Measurements from ENCODE around the gene FGF10. TPM values are rescaled to one million over a fixed set of nuclear protein-coding genes. Genes with fewer than 3 reads are reported as not detected.

Gene FGF10
- total RNA-seq, 1 experiment from 2014 or later = not detected

DNA sequence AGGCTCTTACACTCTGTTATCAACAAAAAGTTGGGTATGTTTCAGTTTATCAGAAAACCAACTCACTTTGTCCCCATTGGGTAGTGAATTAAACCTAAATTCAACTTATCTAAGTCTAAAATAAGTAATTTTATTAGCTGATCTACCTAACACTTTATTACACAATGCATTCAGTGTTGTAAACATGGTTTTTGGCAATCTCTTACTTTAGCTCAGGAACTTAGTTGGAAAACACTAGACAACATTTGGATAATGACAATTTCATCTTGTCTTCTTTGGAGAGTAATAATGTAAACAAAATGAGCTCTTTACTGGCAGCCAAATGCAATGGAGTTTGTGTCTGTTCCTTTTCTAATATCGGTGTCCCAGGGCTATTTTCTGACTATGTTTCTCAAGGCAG lies 33.0 kb downstream of the FGF10 start:
- DNase-seq (ENCODE audit: low spot score) = no peak

DNA sequence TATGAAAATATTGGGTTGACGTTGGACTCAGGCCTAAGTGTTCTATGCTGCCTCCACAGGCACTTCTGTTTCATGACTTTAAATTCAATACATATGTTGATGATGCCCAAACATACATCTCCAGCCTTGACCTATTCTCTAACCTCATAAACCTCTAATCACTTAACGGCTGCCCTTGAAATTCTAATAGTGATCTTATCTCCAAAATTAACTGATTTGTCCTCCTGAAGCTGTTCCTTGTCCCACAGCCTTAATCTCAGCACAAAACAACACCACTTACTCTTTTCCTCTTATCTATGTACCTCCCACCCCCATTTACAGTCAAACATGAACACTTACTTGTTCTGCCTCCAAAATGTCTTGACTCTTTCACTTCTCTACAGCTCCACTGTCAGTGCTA lies 43.3 kb downstream of the FGF10 start:
- DNase-seq (ENCODE audit: low spot score) = no peak

DNA sequence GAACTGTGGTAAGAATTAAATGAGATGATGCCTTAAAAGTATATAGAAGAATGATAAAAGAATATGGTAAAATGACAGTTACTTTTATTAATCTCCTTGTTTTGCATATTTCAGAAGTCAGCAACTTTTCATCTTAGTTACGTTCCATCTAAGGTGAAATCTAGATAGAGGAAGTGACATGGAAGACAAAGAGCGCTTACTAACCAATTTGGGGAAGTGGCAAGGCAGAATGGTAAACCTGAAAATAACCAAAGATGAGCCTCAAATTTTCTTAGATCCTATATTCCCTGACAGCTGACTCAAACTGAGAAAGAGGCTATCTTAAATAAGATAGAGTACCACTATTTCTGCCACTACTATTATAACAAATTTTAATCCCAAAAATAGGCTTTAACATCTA lies 52.5 kb downstream of the FGF10 start:
- no peak for DNase-seq (ENCODE audit: low spot score)

DNA sequence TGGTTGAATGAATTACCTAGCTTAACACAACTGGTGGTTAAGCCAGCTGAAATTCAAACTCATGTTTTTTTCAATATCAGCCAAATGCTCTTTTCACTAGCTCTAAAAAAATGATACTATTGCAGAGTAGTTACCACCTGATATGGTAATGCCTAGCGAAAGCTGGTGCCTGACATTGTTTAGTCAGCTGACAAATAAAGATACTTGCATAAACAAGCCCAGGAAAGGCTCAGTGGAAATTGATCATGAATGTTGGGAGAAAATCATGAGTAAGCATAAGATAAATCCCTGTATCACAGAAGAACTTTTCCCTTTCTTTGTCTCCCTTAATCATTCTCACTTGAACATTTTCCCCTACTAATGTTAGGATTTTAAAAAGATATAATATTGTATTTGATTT lies 54.6 kb downstream of the FGF10 start:
- DNase-seq (ENCODE audit: low spot score) = no peak

DNA sequence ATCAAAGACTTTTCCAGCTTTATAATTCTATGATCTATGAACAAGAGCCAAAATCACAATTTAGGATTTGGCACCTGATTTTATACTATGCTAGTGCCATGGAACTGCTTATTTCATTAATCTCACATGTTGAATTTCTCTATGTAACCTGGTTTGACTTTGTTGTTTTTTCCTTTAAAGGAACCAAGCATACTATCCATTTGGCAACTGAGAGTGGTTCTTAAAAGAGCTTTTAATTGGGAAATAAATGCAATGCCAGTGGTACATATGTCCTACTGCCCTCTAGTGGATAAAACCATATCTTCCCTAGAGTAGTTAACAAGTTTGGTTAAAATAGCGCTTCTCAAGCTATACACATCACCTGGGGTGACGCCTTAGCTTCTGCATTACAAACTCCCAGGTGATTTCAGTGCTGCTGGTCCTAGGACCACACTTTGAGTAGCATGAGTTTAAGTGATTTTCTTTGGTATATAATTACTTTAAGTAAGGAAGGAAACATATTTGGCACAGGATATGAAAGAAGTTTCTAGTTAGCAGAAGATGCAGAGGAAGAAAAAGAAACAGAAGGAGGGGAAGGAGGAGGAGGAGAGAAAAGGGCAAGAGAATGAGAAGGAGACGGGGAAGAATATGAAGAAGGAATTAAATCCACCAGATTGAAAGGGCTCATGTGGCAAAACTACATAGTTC lies 56.8 kb downstream of the FGF10 start:
- DNase-seq (ENCODE audit: low spot score) = peak; percentile 25

DNA sequence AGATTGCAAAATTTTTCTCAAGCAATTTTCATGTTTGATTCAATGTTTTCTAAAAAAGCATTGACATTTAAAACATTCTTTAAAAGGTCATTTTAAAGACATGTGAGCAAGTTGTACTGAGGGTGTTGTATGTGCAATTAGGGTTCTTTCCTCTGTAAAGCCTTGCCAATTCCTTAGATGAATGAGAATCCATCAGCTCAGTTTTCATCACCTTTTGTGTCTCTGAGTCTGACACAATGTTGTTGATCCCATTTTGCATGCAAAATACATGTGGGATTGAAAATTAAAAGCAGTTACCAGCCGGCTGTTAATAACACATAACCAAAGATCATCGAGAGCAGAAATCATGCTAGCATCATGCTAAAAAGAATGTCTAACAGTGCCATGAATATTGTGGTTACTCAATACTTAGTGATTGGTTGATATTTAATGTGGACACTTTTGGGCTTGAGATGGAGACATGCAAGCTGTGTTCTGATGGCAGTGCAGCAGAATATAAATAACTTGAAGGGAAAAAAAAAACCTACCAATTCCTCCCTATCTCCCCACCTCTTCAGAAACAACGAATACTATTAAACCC lies 57.7 kb downstream of the FGF10 start:
- no peak for DNase-seq (ENCODE audit: low spot score)

DNA sequence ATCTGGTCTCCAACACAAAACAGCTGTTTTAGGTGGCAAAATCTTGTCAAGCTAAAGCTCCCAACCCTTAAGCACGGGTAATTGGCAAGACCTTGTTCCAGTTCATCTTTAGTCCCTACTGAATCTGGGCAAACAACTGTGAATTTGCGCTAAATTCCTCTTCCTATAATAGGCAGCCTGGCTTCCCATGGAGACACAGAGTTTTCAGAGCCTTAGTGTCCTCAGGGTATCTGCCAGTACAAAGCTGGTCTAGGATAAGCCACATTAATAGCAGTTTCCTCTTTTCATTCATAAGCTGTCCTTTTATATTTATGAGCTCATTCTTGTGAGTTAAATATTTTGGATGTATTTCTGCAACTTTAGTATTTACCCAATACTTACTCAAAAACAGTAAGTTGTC lies 59.5 kb downstream of the FGF10 start:
- no peak for DNase-seq (ENCODE audit: low spot score)

DNA sequence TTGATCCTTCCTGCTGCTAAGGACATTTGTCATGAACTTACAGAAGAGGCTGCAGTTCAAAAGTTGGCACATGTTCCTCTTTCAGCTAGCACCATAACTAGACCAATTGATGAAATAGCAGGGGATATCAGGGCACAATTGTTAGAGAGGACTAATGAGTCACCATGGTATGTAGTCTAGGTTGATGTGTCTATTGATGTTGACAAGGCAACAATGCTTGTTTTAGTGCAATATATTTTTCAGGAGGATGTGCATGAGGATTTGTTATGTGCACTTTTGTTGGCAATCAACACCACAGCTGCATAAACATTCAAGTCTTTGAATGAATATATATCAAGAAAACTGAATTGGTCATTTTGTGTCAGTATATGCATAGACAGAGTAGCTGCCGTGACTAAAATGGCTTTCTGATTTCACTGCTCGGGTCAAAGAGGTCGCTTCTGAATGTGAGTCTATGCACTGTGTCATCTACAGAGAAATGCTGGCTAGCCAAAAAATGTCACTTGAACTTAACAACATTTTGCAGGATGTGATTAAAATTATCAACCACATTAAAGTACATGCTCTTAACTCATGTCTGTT lies 68.0 kb downstream of the FGF10 start:
- DNase-seq (ENCODE audit: low spot score) = no peak

DNA sequence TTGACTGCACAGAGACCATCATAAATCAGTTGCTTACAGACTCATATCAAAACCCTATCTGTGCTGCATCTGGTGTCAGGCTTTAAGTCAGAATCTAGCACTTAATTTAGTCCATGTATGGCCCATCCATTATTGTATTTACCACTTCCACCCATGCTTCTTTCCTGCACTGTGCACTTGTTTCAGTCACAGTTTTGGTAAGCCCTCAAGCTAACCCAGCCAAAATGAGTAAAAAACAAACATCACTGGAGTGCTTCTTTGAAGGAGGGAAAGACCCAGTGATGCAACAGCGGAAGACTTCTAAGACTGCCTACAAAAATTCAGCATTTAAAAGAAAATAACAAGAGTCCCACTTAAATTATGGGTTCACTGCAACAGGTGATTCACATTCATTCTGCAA lies 69.0 kb downstream of the FGF10 start:
- no peak for DNase-seq (ENCODE audit: low spot score)

DNA sequence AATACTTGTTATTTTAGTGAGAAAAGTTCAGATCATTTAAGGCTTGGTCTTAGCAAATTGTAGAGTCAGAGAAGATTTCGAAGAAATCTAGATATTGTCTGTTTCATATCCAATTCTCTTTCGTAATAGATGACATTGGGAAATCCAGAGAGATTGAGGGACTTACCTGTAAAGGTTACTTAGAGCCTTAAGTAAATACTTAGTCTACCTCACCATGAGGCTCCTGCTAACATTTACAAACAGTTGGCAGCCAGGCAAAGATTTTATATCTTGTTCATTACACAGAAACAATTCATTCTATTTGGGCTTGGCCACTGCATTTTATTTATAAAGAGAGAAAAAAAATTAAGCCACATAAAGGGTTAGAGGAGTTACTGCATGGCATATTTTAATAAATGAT lies 70.3 kb downstream of the FGF10 start:
- DNase-seq (ENCODE audit: low spot score) = no peak

DNA sequence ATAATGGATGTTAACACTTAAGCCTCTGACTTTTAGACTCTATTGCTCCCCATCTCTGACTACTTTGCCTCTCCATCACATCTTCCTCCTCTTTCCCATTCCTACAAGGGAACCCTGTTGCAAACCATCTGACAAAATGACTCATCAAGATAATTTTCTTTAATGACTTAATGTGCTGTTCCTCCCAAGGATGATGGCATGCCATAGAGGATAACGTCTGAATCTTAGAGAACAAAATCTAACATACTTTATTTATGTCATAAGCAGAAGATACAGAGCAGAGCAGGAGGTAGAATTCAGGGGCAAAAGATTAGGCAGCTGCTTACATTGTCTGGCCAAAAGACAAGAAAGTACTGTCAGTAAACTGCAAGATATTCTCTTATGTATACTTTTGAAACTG lies 76.8 kb downstream of the FGF10 start:
- no peak for DNase-seq (ENCODE audit: low spot score)

DNA sequence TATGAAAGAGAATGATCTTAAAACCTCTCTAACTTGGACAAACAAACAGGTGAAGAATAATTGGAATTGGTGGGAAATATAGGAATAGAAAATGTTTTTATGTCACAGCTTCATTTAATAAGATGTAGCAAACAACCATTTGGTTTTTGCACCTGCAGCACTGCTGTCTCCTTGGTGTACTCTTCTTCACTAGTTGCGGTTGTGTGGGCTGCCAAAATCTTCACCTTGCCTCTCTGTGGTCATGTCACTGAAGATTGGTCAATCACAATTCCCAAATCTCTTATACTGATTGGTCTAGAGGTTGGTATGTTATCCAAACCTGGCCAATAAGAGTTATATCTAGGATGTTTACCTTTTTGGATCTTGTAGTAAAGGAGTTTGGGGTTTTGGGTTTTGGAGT lies 88.7 kb downstream of the FGF10 start:
- DNase-seq (ENCODE audit: low spot score) = no peak

DNA sequence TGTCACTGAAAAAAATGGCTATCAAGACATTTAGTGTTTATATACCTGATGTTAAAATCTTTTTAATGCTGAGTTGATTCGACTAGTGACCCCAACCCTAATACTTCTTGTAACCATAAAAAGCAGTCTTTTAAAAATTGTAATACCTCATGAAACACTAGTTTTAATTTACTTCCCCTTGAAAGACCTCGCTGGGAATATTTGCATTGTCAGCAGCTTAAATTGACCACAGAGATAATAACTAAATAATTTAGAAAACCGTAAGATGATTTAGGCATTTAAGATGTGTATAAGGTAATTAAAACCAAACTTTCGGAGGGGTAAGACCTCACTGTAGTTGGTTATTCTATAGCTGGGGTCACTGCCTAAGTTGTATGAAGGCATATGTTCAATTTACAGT lies 89.8 kb downstream of the FGF10 start:
- no peak for DNase-seq (ENCODE audit: low spot score)

DNA sequence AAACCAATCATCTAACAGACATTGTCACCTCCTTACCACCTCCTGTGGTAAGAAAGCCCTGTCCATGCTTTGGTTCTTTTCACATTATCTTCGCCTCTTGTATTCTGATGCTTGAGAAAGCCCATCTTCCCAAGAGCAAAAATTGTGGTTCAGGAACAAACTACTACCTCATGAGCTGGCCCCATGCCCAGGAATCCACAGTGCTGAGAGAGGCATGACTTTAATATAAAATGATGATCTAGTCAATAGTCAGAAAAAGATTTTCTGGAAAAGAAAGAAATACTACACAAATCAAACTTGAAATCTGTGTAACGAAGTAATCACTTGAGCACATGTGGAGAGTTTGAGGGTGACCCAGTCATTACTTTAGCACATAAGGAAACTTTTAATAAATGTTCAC lies 94.7 kb downstream of the FGF10 start:
- DNase-seq (ENCODE audit: low spot score) = no peak

DNA sequence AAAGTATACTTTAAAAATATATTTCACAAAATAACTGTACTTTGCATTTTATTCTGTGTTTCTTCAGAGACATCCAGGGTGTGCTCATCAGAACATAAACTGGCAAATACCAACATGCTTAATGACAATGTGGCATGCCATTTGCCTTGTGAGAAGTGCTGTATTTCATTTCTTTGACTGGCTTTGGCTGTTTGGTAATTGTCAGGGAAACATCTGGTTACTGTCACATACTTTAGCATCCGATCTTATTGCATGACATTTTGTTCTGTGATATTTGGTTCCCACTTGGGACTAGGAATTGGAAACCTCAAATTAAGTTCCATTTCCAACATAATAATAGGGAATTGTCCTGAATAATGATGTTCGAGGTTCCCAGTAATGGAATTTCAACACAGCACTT lies 96.5 kb downstream of the FGF10 start:
- no peak for DNase-seq (ENCODE audit: low spot score)

DNA sequence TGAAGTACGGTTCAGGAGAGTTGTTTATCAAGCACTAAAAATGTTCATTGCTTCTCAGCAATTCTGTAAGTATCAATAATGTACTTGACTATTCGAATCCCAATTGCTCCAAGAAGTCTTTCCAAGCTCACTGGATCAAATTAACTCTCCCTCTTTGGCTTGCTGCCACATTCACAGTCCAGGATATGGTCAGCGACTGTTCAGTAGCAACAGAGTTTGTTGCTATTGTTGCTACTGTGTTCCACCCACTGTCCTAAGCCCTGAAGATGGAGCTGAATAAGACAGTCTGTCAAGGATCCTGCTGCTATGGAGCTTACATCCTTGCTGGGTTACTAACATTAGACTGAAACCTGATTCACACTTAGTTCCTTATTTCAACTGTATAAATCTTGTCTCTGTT lies 110.8 kb downstream of the FGF10 start:
- DNase-seq (ENCODE audit: low spot score) = no peak

DNA sequence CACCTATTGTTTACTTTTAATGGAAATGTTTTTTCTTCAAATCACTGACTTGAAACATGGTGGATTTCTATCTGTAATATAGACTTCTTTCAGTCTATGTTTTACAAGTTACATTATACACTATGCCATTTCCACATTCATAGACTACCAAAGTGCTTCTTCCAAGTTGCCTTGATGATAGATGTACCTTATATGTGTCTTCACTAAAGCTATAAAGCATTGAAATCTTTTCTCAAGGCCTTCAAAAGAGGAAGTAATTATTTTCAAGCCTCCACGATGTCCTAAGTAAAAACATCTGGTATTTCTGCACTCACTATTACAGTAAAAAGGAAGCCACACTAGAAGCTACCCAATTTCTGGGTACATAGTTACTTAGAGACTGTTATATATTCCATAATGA lies 113.3 kb downstream of the FGF10 start:
- no peak for DNase-seq (ENCODE audit: low spot score)

DNA sequence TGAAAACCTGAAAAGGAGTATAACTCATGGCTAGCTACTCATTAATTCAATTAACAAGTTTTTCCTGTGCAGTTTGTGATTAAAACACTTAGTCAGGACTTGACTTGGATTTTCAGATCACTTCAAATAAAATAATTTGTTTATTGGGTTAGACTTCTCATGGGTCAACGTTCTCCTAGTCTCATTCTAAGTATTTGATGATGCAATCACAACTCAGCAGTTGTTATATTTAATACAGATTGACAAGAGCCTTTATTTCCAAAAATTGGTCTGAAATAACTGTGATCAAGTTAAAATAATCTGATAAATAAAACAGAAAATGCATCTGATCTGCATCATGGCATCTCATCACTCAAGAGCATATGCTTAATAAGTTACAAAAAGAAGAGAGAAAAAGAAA lies 113.9 kb downstream of the FGF10 start:
- DNase-seq (ENCODE audit: low spot score) = no peak

DNA sequence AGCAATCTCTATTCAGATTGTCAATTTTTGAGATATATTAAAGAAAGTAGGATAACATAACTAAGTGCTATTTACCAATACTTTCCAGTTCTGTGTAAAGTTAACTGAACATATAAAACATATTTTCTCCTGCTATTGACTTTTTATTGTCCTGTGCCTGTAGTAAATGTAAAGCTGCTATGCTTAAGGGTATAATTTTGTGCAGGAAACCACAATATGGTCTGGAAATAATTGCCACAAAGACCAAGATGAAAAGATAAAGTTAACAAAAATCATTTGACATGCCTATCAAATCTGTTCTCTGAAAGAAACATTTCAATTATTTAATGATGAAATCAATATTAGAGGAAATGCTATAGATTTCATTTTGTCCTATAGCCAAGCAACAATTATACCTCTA lies 121.3 kb downstream of the FGF10 start:
- no peak for DNase-seq (ENCODE audit: low spot score)

DNA sequence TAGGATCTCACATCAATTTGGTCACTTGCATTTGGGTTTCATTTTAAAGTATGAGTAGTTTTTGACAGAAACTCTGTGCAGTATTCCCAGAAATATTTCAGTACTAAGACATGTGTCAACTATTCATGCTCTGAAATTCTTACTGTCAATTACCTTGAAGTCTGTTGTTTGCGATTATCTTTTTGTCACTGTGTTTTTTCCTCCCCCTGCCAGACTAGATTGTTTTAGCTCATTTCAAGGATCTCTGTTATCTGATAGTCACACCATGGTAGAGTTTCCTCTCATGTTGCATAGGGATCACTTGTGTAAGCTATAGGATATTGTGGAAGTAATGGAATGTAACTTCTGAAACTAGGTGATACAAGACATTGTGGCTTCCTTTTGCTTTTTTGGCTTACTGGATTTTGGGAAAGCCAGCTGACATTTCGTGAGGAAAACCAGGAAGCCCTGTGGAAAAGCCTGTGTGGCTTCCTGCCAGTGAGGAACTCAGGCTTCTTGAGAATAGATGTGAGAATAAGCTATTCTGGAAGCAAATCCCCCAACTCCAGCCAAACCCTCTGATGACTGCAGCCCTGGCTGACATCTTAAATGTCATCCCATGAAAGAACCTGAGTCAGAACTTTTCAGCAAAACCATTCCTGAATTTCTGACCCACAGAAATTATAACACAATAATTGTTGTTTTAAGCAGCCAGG lies 122.2 kb downstream of the FGF10 start:
- no peak for DNase-seq (ENCODE audit: low spot score)

DNA sequence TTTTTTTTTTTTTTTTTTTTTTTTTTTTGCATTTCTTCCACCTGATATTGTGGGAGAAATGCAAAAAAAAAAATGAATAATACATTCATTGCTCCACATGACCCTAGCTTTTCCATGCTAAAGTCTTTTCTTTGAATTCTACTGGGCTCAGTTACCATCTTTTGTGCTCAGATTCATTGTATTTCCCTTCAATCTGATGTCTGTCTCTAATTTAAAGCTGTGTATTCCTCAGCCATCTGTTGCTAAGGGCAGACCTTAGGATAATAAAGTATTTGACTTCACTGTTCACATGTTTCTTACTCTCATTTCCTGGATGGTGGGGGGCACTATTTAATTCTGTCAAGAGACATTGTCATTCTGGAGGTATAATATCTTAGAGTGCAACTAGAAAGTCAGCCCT lies 123.5 kb downstream of the FGF10 start:
- no peak for DNase-seq (ENCODE audit: low spot score)

DNA sequence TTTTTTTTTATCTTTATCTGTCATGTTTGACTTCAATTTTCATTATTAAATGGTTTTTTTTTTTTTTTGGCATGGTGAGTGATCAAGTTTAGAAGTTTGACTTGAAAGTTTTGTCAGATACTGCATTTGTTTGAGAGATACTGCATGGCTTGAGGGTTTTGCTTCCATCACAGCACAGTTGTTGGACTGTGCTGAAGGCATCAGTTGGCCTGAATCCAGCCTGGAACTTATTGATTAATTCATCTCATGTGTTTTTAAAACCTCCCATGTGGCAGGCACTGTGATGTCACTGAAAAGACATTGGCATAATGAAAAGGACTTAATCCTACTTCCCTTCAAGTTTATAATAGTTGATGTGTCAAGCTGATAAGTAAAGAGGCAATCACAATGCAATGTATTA lies 128.4 kb downstream of the FGF10 start:
- DNase-seq (ENCODE audit: low spot score) = no peak

All from H4 (cell line).